Suprapubic skin (tissue), 4 donors: ENCODE measurements around the gene ARCN1.

Experiments used
- POLR2A ChIP-seq, 2 donors: fragments of 450-650 bp; IDR thresholded peaks; one replicate each; pipeline ENCODE4 v1.6.1; 2017; ENCODE audit warnings: antibody characterized with exemption in 2 of 2, mild to moderate bottlenecking in 2 of 2, moderate library complexity in 2 of 2
- POLR2AphosphoS5 ChIP-seq, 3 donors: sonication (generic); formaldehyde crosslinking; IDR thresholded peaks; one replicate each; pipeline ENCODE4 v1.6.1; 2017; ENCODE audit warnings: antibody characterized with exemption in 3 of 3
- TF ChIP-seq, protein P1 (sequence below), 2 donors: fragments of 200-600 bp in 1 of 2; fragments of 450-650 bp in 1 of 2; sonication (generic) in 1 of 2; IDR thresholded peaks; one replicate each; pipeline ENCODE4 v1.5.1; 2016 to 2019; ENCODE audit warnings: antibody characterized with exemption in 2 of 2, mild to moderate bottlenecking in 1 of 2, moderate library complexity in 1 of 2

DNA sequence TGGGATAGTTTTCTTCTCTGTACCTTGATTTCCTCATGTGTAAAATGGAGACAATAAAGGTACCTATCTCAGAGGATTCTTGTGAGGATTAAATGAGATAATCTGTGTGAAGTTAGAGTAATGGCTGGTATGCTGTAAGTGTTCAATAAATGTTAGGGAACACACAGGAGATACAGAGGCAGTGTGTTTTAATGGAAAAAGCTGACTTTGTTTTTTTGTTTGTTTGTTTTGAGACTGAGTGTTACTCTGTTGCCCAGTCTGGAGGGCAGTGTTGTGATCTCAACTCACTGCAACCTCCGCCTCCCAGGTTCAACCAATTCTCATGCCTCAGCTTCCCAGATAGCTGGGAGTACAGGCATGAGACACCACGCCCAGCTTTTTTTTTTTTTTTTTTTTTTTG lies 2.5 kb upstream of the ARCN1 start:
- TF ChIP-seq, protein P1, sequence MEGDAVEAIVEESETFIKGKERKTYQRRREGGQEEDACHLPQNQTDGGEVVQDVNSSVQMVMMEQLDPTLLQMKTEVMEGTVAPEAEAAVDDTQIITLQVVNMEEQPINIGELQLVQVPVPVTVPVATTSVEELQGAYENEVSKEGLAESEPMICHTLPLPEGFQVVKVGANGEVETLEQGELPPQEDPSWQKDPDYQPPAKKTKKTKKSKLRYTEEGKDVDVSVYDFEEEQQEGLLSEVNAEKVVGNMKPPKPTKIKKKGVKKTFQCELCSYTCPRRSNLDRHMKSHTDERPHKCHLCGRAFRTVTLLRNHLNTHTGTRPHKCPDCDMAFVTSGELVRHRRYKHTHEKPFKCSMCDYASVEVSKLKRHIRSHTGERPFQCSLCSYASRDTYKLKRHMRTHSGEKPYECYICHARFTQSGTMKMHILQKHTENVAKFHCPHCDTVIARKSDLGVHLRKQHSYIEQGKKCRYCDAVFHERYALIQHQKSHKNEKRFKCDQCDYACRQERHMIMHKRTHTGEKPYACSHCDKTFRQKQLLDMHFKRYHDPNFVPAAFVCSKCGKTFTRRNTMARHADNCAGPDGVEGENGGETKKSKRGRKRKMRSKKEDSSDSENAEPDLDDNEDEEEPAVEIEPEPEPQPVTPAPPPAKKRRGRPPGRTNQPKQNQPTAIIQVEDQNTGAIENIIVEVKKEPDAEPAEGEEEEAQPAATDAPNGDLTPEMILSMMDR (IDR thresholded peaks at IDR 0.05), result no peak
- TF ChIP-seq POLR2A (IDR thresholded peaks at IDR 0.05) (no peak), POLR2AphosphoS5 (IDR thresholded peaks at IDR 0.05) (no peak)
